GM12865 (cell line): ENCODE measurements around the gene MAPK9.

Experiments
- DNase-seq: peaks from one replicate; pipeline ENCODE4 v3.0.0; 2010; ENCODE audit warnings: low read depth
- H3K4me3 ChIP-seq: 2 replicates; pipeline ENCODE4 v1.5.1; 2011; ENCODE audit warnings: mild to moderate bottlenecking, low read depth, low read length, control low read depth
- CTCF ChIP-seq: IDR thresholded peaks from 2 replicates; pipeline ENCODE4 v1.5.1; 2011; ENCODE audit warnings: low read length, control low read depth, low read depth, inconsistent platforms; ENCODE audit not compliant: insufficient read depth; ENCODE audit errors: missing control alignments

MAPK9 gene

GRCh38 chr5:180291943-180292831 is at the start of gene MAPK9:
MAPK9 (minus strand) TSS chr5:180292083; CDS start chr5:180280561, 11,522 bp downstream.
- H3K4me3 ChIP-seq = peak within 1 kb of the TSS; percentile 83
- TF ChIP-seq CTCF = no peak
- peak; percentile 91 for DNase-seq

- no peak for TF ChIP-seq CTCF
- H3K4me3 ChIP-seq = no peak overlapping the region
- no peak for DNase-seq
These were observed 49.7 kb upstream of the MAPK9 start for GRCh38 chr5:180341595-180341994.

- no peak for DNase-seq
- H3K4me3 ChIP-seq = no peak overlapping the region
- TF ChIP-seq CTCF = no peak
These were observed 49.0 kb upstream of the MAPK9 start for GRCh38 chr5:180340856-180341255.

- DNase-seq = no peak
- TF ChIP-seq CTCF = no peak
- H3K4me3 ChIP-seq = no peak overlapping the region
These were observed 47.8 kb upstream of the MAPK9 start for GRCh38 chr5:180339583-180340183.

GRCh38 chr5:180338001-180338707 is 46.3 kb upstream of the MAPK9 start:
- no peak overlapping the region for H3K4me3 ChIP-seq
- DNase-seq = no peak
- no peak for TF ChIP-seq CTCF

GRCh38 chr5:180336234-180337020 is 44.5 kb upstream of the MAPK9 start:
- TF ChIP-seq CTCF = no peak
- DNase-seq = no peak

More at GRCh38 chr5:180336234-180337020, 44.5 kb upstream of the MAPK9 start:
- no peak overlapping the region for H3K4me3 ChIP-seq
